ENCODE data around the gene AFAP1. TPM values are rescaled to one million over a fixed set of nuclear protein-coding genes. Genes with fewer than 3 reads are reported as not detected.

AFAP1 gene
- total RNA-seq, 1 experiment from 2014 or later, result 22.5 TPM

GRCh38 chr4:7727749-7728148 is 211.9 kb downstream of the AFAP1 start:
- DNase-seq (ENCODE audit: unreplicated experiment), result no peak
- TF ChIP-seq, protein P1, sequence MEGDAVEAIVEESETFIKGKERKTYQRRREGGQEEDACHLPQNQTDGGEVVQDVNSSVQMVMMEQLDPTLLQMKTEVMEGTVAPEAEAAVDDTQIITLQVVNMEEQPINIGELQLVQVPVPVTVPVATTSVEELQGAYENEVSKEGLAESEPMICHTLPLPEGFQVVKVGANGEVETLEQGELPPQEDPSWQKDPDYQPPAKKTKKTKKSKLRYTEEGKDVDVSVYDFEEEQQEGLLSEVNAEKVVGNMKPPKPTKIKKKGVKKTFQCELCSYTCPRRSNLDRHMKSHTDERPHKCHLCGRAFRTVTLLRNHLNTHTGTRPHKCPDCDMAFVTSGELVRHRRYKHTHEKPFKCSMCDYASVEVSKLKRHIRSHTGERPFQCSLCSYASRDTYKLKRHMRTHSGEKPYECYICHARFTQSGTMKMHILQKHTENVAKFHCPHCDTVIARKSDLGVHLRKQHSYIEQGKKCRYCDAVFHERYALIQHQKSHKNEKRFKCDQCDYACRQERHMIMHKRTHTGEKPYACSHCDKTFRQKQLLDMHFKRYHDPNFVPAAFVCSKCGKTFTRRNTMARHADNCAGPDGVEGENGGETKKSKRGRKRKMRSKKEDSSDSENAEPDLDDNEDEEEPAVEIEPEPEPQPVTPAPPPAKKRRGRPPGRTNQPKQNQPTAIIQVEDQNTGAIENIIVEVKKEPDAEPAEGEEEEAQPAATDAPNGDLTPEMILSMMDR (IDR thresholded peaks at IDR 0.05; ENCODE audit: unreplicated experiment), result no peak
- H3K9me3 Mint-ChIP-seq (ENCODE audit: unreplicated experiment), result peaks cover 12% of the 10 kb centered on the region
- no peak overlapping the region for H3K27ac Mint-ChIP-seq (ENCODE audit: low read depth, unreplicated experiment)
- no TSS peak for BruUV-seq (replicated peaks)
- H3K4me1 Mint-ChIP-seq (ENCODE audit: insufficient read depth, unreplicated experiment), result no peaks in the 10 kb centered on the region
- CTCF ChIA-PET, result no interaction called here
- H3K4me3 Mint-ChIP-seq (ENCODE audit: unreplicated experiment), result no peak overlapping the region
- no peaks in the 10 kb centered on the region for H3K36me3 Mint-ChIP-seq (ENCODE audit: insufficient read depth, unreplicated experiment)
- intact Hi-C loops (cut with micrococcal nuclease), result no loop called here
- POLR2A ChIA-PET, result no interaction called here
- H3K27me3 Mint-ChIP-seq (ENCODE audit: insufficient read depth, unreplicated experiment), result peaks cover 30% of the 10 kb centered on the region

GRCh38 chr4:7726665-7727413 is 212.8 kb downstream of the AFAP1 start:
- Mint-ChIP-seq H3K9me3 (ENCODE audit: unreplicated experiment) (peaks cover 12% of the 10 kb centered on the region), H3K27ac (ENCODE audit: low read depth, unreplicated experiment) (no peak overlapping the region), H3K36me3 (ENCODE audit: insufficient read depth, unreplicated experiment) (no peaks in the 10 kb centered on the region), H3K4me1 (ENCODE audit: insufficient read depth, unreplicated experiment) (no peaks in the 10 kb centered on the region), H3K4me3 (ENCODE audit: unreplicated experiment) (no peak overlapping the region), H3K27me3 (ENCODE audit: insufficient read depth, unreplicated experiment) (peaks cover 29% of the 10 kb centered on the region)
- ChIA-PET POLR2A (no interaction called here), CTCF (no interaction called here)
- intact Hi-C loops (cut with micrococcal nuclease), result no loop called here
- no peak for DNase-seq (ENCODE audit: unreplicated experiment)
- TF ChIP-seq, protein P1 (IDR thresholded peaks at IDR 0.05; ENCODE audit: unreplicated experiment), result no peak
- no TSS peak for BruUV-seq (replicated peaks)

- intact Hi-C loops (cut with micrococcal nuclease), result no loop called here
- peak; percentile 49 for DNase-seq (ENCODE audit: unreplicated experiment)
- no TSS peak for BruUV-seq (replicated peaks)
- TF ChIP-seq, protein P1 (IDR thresholded peaks at IDR 0.05; ENCODE audit: unreplicated experiment), result no peak
- ChIA-PET POLR2A (no interaction called here), CTCF (interaction anchor here (0.6 kb wide), 1 partner anchor 538 kb away, joined by 3 read pairs; no protein-coding TSS in a partner anchor)
- H3K27me3 Mint-ChIP-seq (ENCODE audit: insufficient read depth, unreplicated experiment), result peaks cover 20% of the 10 kb centered on the region
- H3K9me3 Mint-ChIP-seq (ENCODE audit: unreplicated experiment), result peaks cover 12% of the 10 kb centered on the region
- H3K4me3 Mint-ChIP-seq (ENCODE audit: unreplicated experiment), result no peak overlapping the region
- no peaks in the 10 kb centered on the region for H3K4me1 Mint-ChIP-seq (ENCODE audit: insufficient read depth, unreplicated experiment)
- no peaks in the 10 kb centered on the region for H3K36me3 Mint-ChIP-seq (ENCODE audit: insufficient read depth, unreplicated experiment)
- peak overlapping the region; percentile 54 for H3K27ac Mint-ChIP-seq (ENCODE audit: low read depth, unreplicated experiment)
These were observed 213.7 kb downstream of the AFAP1 start for GRCh38 chr4:7725951-7726350.

- ChIA-PET CTCF (interaction anchor here (1.9 kb wide), 1 partner anchor 261 kb away, joined by 4 read pairs; no protein-coding TSS in a partner anchor), POLR2A (no interaction called here)
- no peak for DNase-seq (ENCODE audit: unreplicated experiment)
- no TSS peak for BruUV-seq (replicated peaks)
- Mint-ChIP-seq H3K4me3 (ENCODE audit: unreplicated experiment) (no peak overlapping the region), H3K9me3 (ENCODE audit: unreplicated experiment) (peaks cover 12% of the 10 kb centered on the region), H3K4me1 (ENCODE audit: insufficient read depth, unreplicated experiment) (no peaks in the 10 kb centered on the region), H3K36me3 (ENCODE audit: insufficient read depth, unreplicated experiment) (no peaks in the 10 kb centered on the region), H3K27me3 (ENCODE audit: insufficient read depth, unreplicated experiment) (peaks cover 10% of the 10 kb centered on the region), H3K27ac (ENCODE audit: low read depth, unreplicated experiment) (no peak overlapping the region)
- TF ChIP-seq, protein P1 (IDR thresholded peaks at IDR 0.05; ENCODE audit: unreplicated experiment), result no peak
- intact Hi-C loops (cut with micrococcal nuclease), result loop anchor here (2.0 to 5.0 kb wide), 2 partner anchors 79 to 264 kb away; no protein-coding TSS in a partner anchor
These were observed 216.0 kb downstream of the AFAP1 start for GRCh38 chr4:7723625-7724024.

Measured in MCF 10A (cell line).